ENCODE results near the gene COL15A1.

- TF ChIP-seq CTCF (IDR thresholded peaks at IDR 0.05) (no peak), POLR2A (IDR thresholded peaks at IDR 0.05; ENCODE audit: low read depth) (no peak)
Measured at GRCh38 chr9:98950262-98950661, 6.6 kb downstream of the COL15A1 start.

Measured in esophagus muscularis mucosa (tissue), 3 donors.